ENCODE results near the gene CADM4. TPM values are rescaled to one million over a fixed set of nuclear protein-coding genes. Genes with fewer than 3 reads are reported as not detected.

CADM4 gene
- total and polyA plus RNA-seq, 2 experiments from 2014 or later: 16.6 to 22.7 TPM

- H3K4me3 ChIP-seq: peak overlapping the region; percentile 44
- peaks cover 41% of the 10 kb centered on the region for H3K79me2 ChIP-seq
- no peak for DNase-seq (ENCODE audit: low spot score)
- TF ChIP-seq CTCF (IDR thresholded peaks at IDR 0.05; ENCODE audit: poor library complexity): no peak
- no peak for TF ChIP-seq EZH2 (IDR thresholded peaks at IDR 0.05; ENCODE audit: borderline replicate concordance)
- TF ChIP-seq EZH2phosphoT487 (IDR thresholded peaks at IDR 0.05; ENCODE audit: low read depth, severe bottlenecking, unreplicated experiment): no peak
- H3K36me3 ChIP-seq (replicated peaks; ENCODE audit: insufficient read depth, low read depth): no peaks in the 10 kb centered on the region
- H3K4me1 ChIP-seq (ENCODE audit: insufficient read depth): peaks cover 7% of the 10 kb centered on the region
- H3K27me3 ChIP-seq: no peaks in the 10 kb centered on the region
- peak overlapping the region; percentile 85 for H3K4me2 ChIP-seq
- 50% methylated on average over 23 of the region's 23 CpGs for WGBS (ENCODE audit: low lambda C conversion rate, missing lambda C conversion rate)
- H3K9me3 ChIP-seq (ENCODE audit: low read depth): no peaks in the 10 kb centered on the region
- peak overlapping the region; percentile 98 for H3K27ac ChIP-seq
- peak overlapping the region; percentile 84 for H2AFZ ChIP-seq
- no peaks in the 10 kb centered on the region for H3K9me2 ChIP-seq (replicated peaks; ENCODE audit: insufficient read depth)
- no peaks in the 10 kb centered on the region for H4K20me1 ChIP-seq (ENCODE audit: insufficient read depth, poor library complexity, severe bottlenecking)
Measured at GRCh38 chr19:43620061-43621001, 19.3 kb downstream of the CADM4 start.

GRCh38 chr19:43619262-43620060 lies 20.2 kb downstream of the CADM4 start, which contains the start of gene ZNF428:
Gene ZNF428, minus strand, starts transcription at chr19:43619629. Its CDS starts 5,325 bp downstream, at chr19:43614304.
- peaks cover 50% of the 10 kb centered on the region for H3K79me2 ChIP-seq
- no peaks in the 10 kb centered on the region for H4K20me1 ChIP-seq (ENCODE audit: insufficient read depth, poor library complexity, severe bottlenecking)
- WGBS (ENCODE audit: low lambda C conversion rate, missing lambda C conversion rate): 1% methylated on average over 77 of the region's 81 CpGs

GRCh38 chr19:43618921-43619261 lies 20.8 kb downstream of the CADM4 start:
- no peaks in the 10 kb centered on the region for H3K27me3 ChIP-seq
- H3K9me2 ChIP-seq (replicated peaks; ENCODE audit: insufficient read depth): no peaks in the 10 kb centered on the region
- H4K20me1 ChIP-seq (ENCODE audit: insufficient read depth, poor library complexity, severe bottlenecking): no peaks in the 10 kb centered on the region
- peak overlapping the region; percentile 98 for H3K27ac ChIP-seq
- TF ChIP-seq EZH2 (IDR thresholded peaks at IDR 0.05; ENCODE audit: borderline replicate concordance): no peak
- no peak for TF ChIP-seq EZH2phosphoT487 (IDR thresholded peaks at IDR 0.05; ENCODE audit: low read depth, severe bottlenecking, unreplicated experiment)
- TF ChIP-seq CTCF (IDR thresholded peaks at IDR 0.05; ENCODE audit: poor library complexity): no peak
- peaks cover 7% of the 10 kb centered on the region for H3K4me1 ChIP-seq (ENCODE audit: insufficient read depth)
- DNase-seq (ENCODE audit: low spot score): peak; percentile 65
- peaks cover 50% of the 10 kb centered on the region for H3K79me2 ChIP-seq
- peak overlapping the region; percentile 85 for H3K4me2 ChIP-seq
- WGBS (ENCODE audit: low lambda C conversion rate, missing lambda C conversion rate): 2% methylated on average over 14 of the region's 14 CpGs
- peak overlapping the region; percentile 84 for H2AFZ ChIP-seq
- H3K4me3 ChIP-seq: peak overlapping the region; percentile 44
- no peaks in the 10 kb centered on the region for H3K9me3 ChIP-seq (ENCODE audit: low read depth)
- no peaks in the 10 kb centered on the region for H3K36me3 ChIP-seq (replicated peaks; ENCODE audit: insufficient read depth, low read depth)

More at GRCh38 chr19:43619262-43620060, 20.2 kb downstream of the CADM4 start, which contains the start of gene ZNF428:
- Histone ChIP-seq H3K4me3 (peak within 1 kb of the TSS; percentile 44), H3K27me3 (no peaks in the 10 kb centered on the region), H3K4me2 (peak within 1 kb of the TSS; percentile 85), H3K36me3 (replicated peaks; ENCODE audit: insufficient read depth, low read depth) (no peaks in the 10 kb centered on the region), H2AFZ (peak within 1 kb of the TSS; percentile 84), H3K9me3 (ENCODE audit: low read depth) (no peaks in the 10 kb centered on the region), H3K4me1 (ENCODE audit: insufficient read depth) (peaks cover 7% of the 10 kb centered on the region), H3K27ac (peak within 1 kb of the TSS; percentile 98), H3K9me2 (replicated peaks; ENCODE audit: insufficient read depth) (no peaks in the 10 kb centered on the region)
- peak; percentile 96 for DNase-seq (ENCODE audit: low spot score)
- TF ChIP-seq EZH2 (IDR thresholded peaks at IDR 0.05; ENCODE audit: borderline replicate concordance) (no peak), EZH2phosphoT487 (IDR thresholded peaks at IDR 0.05; ENCODE audit: low read depth, severe bottlenecking, unreplicated experiment) (no peak), CTCF (IDR thresholded peaks at IDR 0.05; ENCODE audit: poor library complexity) (no peak)
